Activated naive CD8-positive, alpha-beta T cell treated with anti-CD3 and anti-CD28 coated beads, Interleukin-2, amount 10 ng/mL, durations not matched to agents 7 days and 5 days (primary cell): ENCODE measurements around the gene ESPN. TPM values are rescaled to one million over a fixed set of nuclear protein-coding genes. Genes with fewer than 3 reads are reported as not detected.

Source experiments
- ATAC-seq: fragments of 150-1000 bp; cut with Tn5 transposase; one replicate; pipeline ENCODE4 v1.10.0; 2021; ENCODE audit warnings: low read depth, moderate library complexity
- POLR2A ChIA-PET: fragments of 350-600 bp; sonication (Branson Sonifier 250); formaldehyde crosslinking; loops from one replicate; lab custom pipeline; 2021; ENCODE audit warnings: antibody characterized with exemption; lab: Charles Lee
- DNase-seq: peaks from one replicate; pipeline ENCODE4 v3.0.0; 2021
- H3K27ac Mint-ChIP-seq: one replicate; pipeline ENCODE4 v1.8.0; 2022; ENCODE audit warnings: mild to moderate bottlenecking, mixed read lengths
- H3K27me3 Mint-ChIP-seq: one replicate; pipeline ENCODE4 v1.8.0; 2022; ENCODE audit warnings: mild to moderate bottlenecking, moderate library complexity, mixed read lengths
- H3K36me3 Mint-ChIP-seq: one replicate; pipeline ENCODE4 v1.8.0; 2021; ENCODE audit warnings: mild to moderate bottlenecking, mixed read lengths
- H3K4me1 Mint-ChIP-seq: one replicate; pipeline ENCODE4 v1.8.0; 2021; ENCODE audit warnings: mixed read lengths
- H3K4me3 Mint-ChIP-seq: one replicate; pipeline ENCODE4 v1.8.0; 2022; ENCODE audit warnings: mild to moderate bottlenecking, moderate library complexity, mixed read lengths
- H3K9me3 Mint-ChIP-seq: one replicate; pipeline ENCODE4 v1.8.0; 2021; ENCODE audit warnings: mixed read lengths
- microRNA-seq: library from miRNA; unstranded; fragments of <30 nt; microRNA quantifications from one replicate; pipeline ENCODE4 v1.2.0, GENCODE V29; 2022
- total RNA-seq, 2 experiments: library from RNA; stranded (reverse); gene quantifications; one replicate each; pipeline ENCODE4 v1.2.3, GENCODE V29; 2021

ESPN gene
- total RNA-seq, 2 experiments from 2014 or later = 1.7 to 2.6 TPM

DNA sequence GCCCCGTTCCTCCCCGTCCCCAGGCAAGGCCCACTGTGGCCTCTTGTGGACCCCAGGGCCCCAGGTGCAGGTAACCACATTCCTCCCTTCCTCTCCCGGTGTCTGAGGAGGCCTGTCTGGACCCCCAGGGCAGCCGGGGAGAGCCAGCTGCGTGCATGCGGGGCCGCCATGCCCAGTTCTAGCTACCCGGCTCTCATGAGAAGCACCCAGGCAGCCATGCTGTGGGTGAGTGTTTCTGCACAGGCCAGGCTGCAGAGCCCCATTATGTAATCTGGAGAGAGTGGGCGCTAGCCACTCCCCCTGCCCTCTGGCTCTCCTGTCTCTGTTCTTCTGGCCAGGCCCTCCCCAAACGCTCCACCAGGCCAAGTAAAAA lies 85.3 kb downstream of the ESPN start:
- H3K27me3 Mint-ChIP-seq = no peaks in the 10 kb centered on the region
- DNase-seq = no peak
- H3K4me1 Mint-ChIP-seq = peaks cover 3% of the 10 kb centered on the region
- no peak for ATAC-seq
- H3K36me3 Mint-ChIP-seq = no peaks in the 10 kb centered on the region
- no peaks in the 10 kb centered on the region for H3K9me3 Mint-ChIP-seq
- no peak overlapping the region for H3K27ac Mint-ChIP-seq
- POLR2A ChIA-PET = no interaction called here
- H3K4me3 Mint-ChIP-seq = no peak overlapping the region

- POLR2A ChIA-PET = interaction anchor here (0.7 kb wide), 1 partner anchor 275 kb away, joined by 4 read pairs; the partner anchor contains the start of gene CAMTA1
- Mint-ChIP-seq H3K27ac (no peak overlapping the region), H3K4me1 (peaks cover 3% of the 10 kb centered on the region), H3K36me3 (no peaks in the 10 kb centered on the region), H3K27me3 (no peaks in the 10 kb centered on the region), H3K9me3 (no peaks in the 10 kb centered on the region), H3K4me3 (no peak overlapping the region)
- ATAC-seq (no peak), DNase-seq (no peak)
These were observed 85.9 kb downstream of the ESPN start for GRCh38 chr1:6510493-6510892.

Small RNA genes within 50 kb of the gene (microRNA-seq; reads per million reads assigned to microRNA genes)
- not detected for gene MIR4252

Other genes with a start within 250 kb of the ESPN start
- gene CHD5, start 244.5 kb upstream of the ESPN start, total RNA-seq = under 1 TPM; 0.23 to 0.61 TPM
- 100 to 1,000 TPM; 309 to 343 TPM for gene RPL22, start 225.2 kb upstream of the ESPN start, total RNA-seq
- 1 to 10 TPM; 3.8 to 4.0 TPM for gene RNF207, start 218.7 kb upstream of the ESPN start, total RNA-seq
- gene ICMT, start 188.8 kb upstream of the ESPN start, total RNA-seq = 10 to 100 TPM; 40.3 to 40.4 TPM
- gene HES3, start 180.6 kb upstream of the ESPN start, total RNA-seq = not detected
- gene GPR153, start 163.7 kb upstream of the ESPN start, total RNA-seq = under 1 TPM; 0.58 to 0.74 TPM
- 10 to 100 TPM; 43.9 to 52.8 TPM for gene ACOT7, start 31.0 kb upstream of the ESPN start, total RNA-seq
- under 1 TPM in 1 of 2 experiments, not detected in 1; 0.34 TPM for gene HES2, start 4.9 kb upstream of the ESPN start, total RNA-seq
- 100 to 1,000 TPM; 137 TPM for gene TNFRSF25, start 41.4 kb downstream of the ESPN start, total RNA-seq
- 1 to 10 TPM; 4.7 to 5.0 TPM for gene PLEKHG5, start 66.9 kb downstream of the ESPN start, total RNA-seq
- gene NOL9, start 129.7 kb downstream of the ESPN start, total RNA-seq = 10 to 100 TPM; 37.6 to 40.8 TPM
- not detected for gene TAS1R1, start 130.5 kb downstream of the ESPN start, total RNA-seq
- 10 to 100 TPM; 42.7 to 52.9 TPM for gene ZBTB48, start 155.2 kb downstream of the ESPN start, total RNA-seq
- gene KLHL21, start 178.1 kb downstream of the ESPN start, total RNA-seq = 10 to 100 TPM; 39.0 to 42.0 TPM
- gene PHF13, start 189.0 kb downstream of the ESPN start, total RNA-seq = 10 to 100 TPM; 12.1 TPM
- gene THAP3, start 200.1 kb downstream of the ESPN start, total RNA-seq = 10 to 100 TPM; 21.5 to 25.4 TPM